Measurements from ENCODE around the gene TIMM10B.

- TF ChIP-seq CTCF (IDR thresholded peaks at IDR 0.05), result no peak
- no peak for TF ChIP-seq EZH2 (IDR thresholded peaks at IDR 0.05)
Observed at GRCh38 chr11:6516865-6517264, 35.6 kb downstream of the TIMM10B start.
